Breast epithelium (tissue), 3 donors: ENCODE data around the gene ERFL.

ENCODE experiments used
- POLR2A ChIP-seq: fragments of 450-650 bp; IDR thresholded peaks from one replicate; pipeline ENCODE4 v1.6.1; 2016; ENCODE audit warnings: antibody characterized with exemption, mild to moderate bottlenecking, moderate library complexity
- TF ChIP-seq, protein P1 (sequence below), 3 donors: fragments of 450-650 bp; IDR thresholded peaks; one replicate each; pipeline ENCODE4 v1.5.1; 2016 to 2017; ENCODE audit warnings: antibody characterized with exemption in 3 of 3, mild to moderate bottlenecking in 3 of 3, moderate library complexity in 3 of 3

DNA sequence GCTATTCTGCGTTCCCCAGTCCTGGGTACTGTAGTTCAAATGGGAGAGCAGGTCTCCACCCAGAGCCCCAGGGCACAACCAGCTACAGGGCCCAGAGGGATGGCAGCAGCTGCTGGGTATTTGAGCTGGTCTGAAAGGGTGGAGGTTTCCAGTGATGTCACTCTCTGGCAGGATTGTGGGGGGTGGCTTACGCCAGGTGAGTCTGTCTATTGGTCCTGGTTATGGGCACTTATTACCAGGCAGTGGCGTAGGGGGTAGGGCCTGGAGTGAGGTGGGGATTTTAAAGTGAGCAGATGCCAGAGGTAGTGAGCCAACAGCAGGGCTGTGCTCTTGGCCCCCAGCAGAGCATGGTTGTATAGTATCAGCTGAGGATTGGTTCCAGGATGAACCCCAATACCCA lies 62.0 kb downstream of the ERFL start:
- no peak for TF ChIP-seq POLR2A
- TF ChIP-seq, protein P1, sequence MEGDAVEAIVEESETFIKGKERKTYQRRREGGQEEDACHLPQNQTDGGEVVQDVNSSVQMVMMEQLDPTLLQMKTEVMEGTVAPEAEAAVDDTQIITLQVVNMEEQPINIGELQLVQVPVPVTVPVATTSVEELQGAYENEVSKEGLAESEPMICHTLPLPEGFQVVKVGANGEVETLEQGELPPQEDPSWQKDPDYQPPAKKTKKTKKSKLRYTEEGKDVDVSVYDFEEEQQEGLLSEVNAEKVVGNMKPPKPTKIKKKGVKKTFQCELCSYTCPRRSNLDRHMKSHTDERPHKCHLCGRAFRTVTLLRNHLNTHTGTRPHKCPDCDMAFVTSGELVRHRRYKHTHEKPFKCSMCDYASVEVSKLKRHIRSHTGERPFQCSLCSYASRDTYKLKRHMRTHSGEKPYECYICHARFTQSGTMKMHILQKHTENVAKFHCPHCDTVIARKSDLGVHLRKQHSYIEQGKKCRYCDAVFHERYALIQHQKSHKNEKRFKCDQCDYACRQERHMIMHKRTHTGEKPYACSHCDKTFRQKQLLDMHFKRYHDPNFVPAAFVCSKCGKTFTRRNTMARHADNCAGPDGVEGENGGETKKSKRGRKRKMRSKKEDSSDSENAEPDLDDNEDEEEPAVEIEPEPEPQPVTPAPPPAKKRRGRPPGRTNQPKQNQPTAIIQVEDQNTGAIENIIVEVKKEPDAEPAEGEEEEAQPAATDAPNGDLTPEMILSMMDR (IDR thresholded peaks at IDR 0.05) = no peak
